Heart left ventricle (tissue), 16 donors: ENCODE measurements around the gene SSU72. TPM values are rescaled to one million over a fixed set of nuclear protein-coding genes. Genes with fewer than 3 reads are reported as not detected.

Experiments used
- ATAC-seq, 4 donors: fragments of 200-7000 bp; cut with Tn5 transposase; one replicate each; pipeline ENCODE4 v1.9.1; 2020 to 2022; ENCODE audit warnings: moderate library complexity in 4 of 4, mild to moderate bottlenecking in 3 of 4, moderate number of reproducible peaks in 1 of 4
- DNase-seq, 5 donors: peaks; one replicate each; pipeline ENCODE4 v3.0.0-alpha.2; 2020
- H3K27ac ChIP-seq, 12 donors: fragments of 200-600 bp; sonication (generic) in 4 of 12; one replicate each; pipeline versions ENCODE4 v1.5.0 to v1.8.0; 2016 to 2022; ENCODE audit warnings: mild to moderate bottlenecking in 2 of 12
- H3K27me3 ChIP-seq, 9 donors: fragments of 200-600 bp; sonication (generic) in 2 of 9; one replicate each; pipeline versions ENCODE4 v1.5.1 to v1.8.0; 2016 to 2022; ENCODE audit warnings: mild to moderate bottlenecking in 3 of 9
- H3K36me3 ChIP-seq, 9 donors: fragments of 200-600 bp; sonication (generic) in 2 of 9; one replicate each; pipeline versions ENCODE4 v1.5.0 to v1.8.0; 2018 to 2022; ENCODE audit warnings: mild to moderate bottlenecking in 2 of 9
- H3K4me1 ChIP-seq, 12 donors: fragments of 200-600 bp; sonication (generic) in 4 of 12; one replicate each; pipeline versions ENCODE4 v1.5.0 to v1.8.0; 2016 to 2022; ENCODE audit warnings: mild to moderate bottlenecking in 3 of 12
- H3K4me3 ChIP-seq, 12 donors: fragments of 200-600 bp; sonication (generic) in 4 of 12; one replicate each; pipeline versions ENCODE4 v1.5.0 to v1.8.0; 2017 to 2022; ENCODE audit warnings: mild to moderate bottlenecking in 9 of 12, moderate library complexity in 4 of 12
- H3K9me3 ChIP-seq, 12 donors: fragments of 200-600 bp; sonication (generic) in 4 of 12; one replicate each; pipeline versions ENCODE4 v1.5.0 to v1.8.0; 2016 to 2022; ENCODE audit warnings: mild to moderate bottlenecking in 1 of 12
- POLR2A ChIP-seq, 2 donors: fragments of 450-650 bp; IDR thresholded peaks; one replicate each; pipeline ENCODE4 v1.6.1; 2017; ENCODE audit warnings: antibody characterized with exemption in 2 of 2, mild to moderate bottlenecking in 2 of 2, moderate library complexity in 2 of 2
- WGBS, 4 donors: extraction: QIAGEN DNeasy Blood & Tissue Kit in 2 of 4; methylation state at CpG; one replicate each; pipeline versions ENCODE4 v1.1.5 to v1.1.7; 2013 to 2018; 5-methylcytosine and 5-hydroxymethylcytosine counted together
- intact Hi-C, 10 donors: fragments of 100-400 bp; cut with DNase I; formaldehyde crosslinking; loops; one replicate each; pipeline versions ENCODE4 v1.11.1 to v1.14.2; 2022
- polyA plus RNA-seq, 2 donors: library from polyadenylated mRNA; stranded (reverse); fragments of 200-250 nt; gene quantifications; one replicate each; pipeline ENCODE4 v1.2.3, GENCODE V29; 2013
- total RNA-seq, 9 donors: library from RNA; depleted of rRNA in 2 of 9; stranded (reverse); fragments of >200 nt in 2 of 9; fragmentation: NEBNext Ultra II Directional in 3 of 9; extraction: Animal tissue kit (Norgen Biotek cat#: 25700) in 3 of 9; gene quantifications; one replicate each; pipeline versions ENCODE4 v1.1.0 to v1.2.4, GENCODE V29; 2016 to 2023
- TF ChIP-seq, protein P1 (sequence below), 12 donors: fragments of 200-600 bp; sonication (generic) in 4 of 12; IDR thresholded peaks; one replicate each; pipeline versions ENCODE4 v1.5.0 to v1.8.0; 2018 to 2022; ENCODE audit warnings: antibody characterized with exemption in 12 of 12, mild to moderate bottlenecking in 5 of 12
- donor health status: ischemic (EF 13 %, LVEDD 7.1; RV severe dilation, severe dysfunction).
- donor health status: healthy with polysubstance abuse.
- donor health status: DM: no; HTN: yes; CAD: no.
- donor health status: DM: no; HTN: no; CAD: no.
- donor health status: ischemic (EF 25% LVEDD 6.9; RV normal size, moderate dysfunction).
- donor health status: ischemic (EF 25% LVEDD 5.7; RV mildly dilated, moderate dysfunction).
- donor health status: healthy.
- donor health status: DM: yes; HTN: yes; CAD: no.
- donor health status: ischemic (EF 35%, LVEDD 5.7; RV mildly dilated, moderate dysfunction).
- donor health status: nonischemic (EF 11% LVEDD 7.7; RV severe dilation, severe dysfunction).
- donor health status: DM: yes; HTN: yes; CAD: no.
- donor health status: PGD.
- donor health status: ischemic (EF 29% LVEDD 5.4; RV normal size, mild dysfunction).
- donor health status: nonischemic (EF 23%, LVEDD 6.1; RV moderate dilation, normal function).

Gene SSU72
- total and polyA plus RNA-seq, 11 donors, result 76.3 to 160 (median 111) TPM

DNA sequence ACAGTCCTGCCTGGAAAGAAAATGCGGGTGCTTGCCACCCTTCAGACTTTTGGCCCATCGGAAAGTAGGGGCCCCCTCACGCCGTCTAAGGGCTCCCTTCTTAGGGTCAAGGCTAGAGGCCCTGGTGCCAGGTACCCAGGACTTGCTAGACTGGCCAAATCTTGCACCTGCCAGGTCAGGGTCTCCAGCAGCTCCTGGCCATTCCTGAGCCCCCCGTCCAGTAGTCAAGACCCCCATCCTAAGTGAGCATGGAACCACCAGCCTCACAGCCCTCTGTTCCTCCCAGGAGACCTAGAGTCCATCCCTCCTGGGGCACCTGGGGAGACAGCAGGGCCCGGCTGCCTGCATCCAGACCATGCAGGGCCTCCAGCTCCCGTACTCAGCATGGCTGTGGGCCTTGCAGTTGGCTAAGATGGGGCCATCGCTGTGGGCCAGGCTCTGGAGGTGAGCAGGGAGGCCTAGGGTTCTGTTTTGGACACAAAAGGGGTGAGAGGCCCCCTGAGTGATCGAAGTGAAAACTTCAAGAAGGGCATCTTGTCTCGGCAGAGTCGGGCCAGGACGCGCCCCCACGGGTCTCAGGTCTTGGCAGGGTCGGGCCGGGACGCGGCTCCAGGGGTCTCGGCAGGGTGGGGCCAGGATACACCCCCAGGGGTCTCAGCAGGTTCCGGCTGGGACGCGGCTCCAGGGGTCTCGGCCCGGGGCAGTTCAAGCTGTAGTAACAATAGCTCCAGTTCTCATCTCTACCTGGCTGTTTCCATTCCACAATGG is 19.4 kb upstream of the SSU72 start:
- DNase-seq, result no peak

DNA sequence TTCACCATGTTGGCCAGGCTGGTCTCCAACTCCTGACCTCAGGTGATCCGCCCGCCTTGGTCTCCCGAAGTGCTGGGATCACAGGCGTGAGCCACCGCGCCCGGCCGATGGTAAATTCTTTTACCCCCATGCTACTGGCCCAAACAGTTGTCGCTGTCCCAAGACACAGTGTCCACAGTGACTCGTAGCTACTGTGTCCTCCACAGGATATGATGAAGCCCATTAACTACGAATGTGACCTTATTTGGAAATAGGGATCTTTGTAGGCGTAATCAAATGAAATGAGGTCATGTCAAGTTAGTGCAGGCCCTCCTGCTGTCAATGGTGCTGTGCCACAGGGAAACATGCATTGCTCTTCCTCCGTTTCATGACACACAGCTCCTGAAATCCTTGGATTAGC is 16.8 kb upstream of the SSU72 start:
- H3K4me3 ChIP-seq, result no peak overlapping the region
- intact Hi-C loops, result no loop called here
- no peaks in the 10 kb centered on the region for H3K9me3 ChIP-seq
- WGBS, 4 donors, result 87 to 95% (median 89%) methylated on average over 12 to 13 of the region's 13 CpGs
- DNase-seq (no peak), ATAC-seq (no peak)
- H3K36me3 ChIP-seq, result no peaks in the 10 kb centered on the region
- H3K27ac ChIP-seq, result no peak overlapping the region
- no peaks in the 10 kb centered on the region for H3K4me1 ChIP-seq
- peaks cover 0 to 24% (median 0%) of the 10 kb centered on the region in 9 donors for H3K27me3 ChIP-seq
- TF ChIP-seq, protein P1, sequence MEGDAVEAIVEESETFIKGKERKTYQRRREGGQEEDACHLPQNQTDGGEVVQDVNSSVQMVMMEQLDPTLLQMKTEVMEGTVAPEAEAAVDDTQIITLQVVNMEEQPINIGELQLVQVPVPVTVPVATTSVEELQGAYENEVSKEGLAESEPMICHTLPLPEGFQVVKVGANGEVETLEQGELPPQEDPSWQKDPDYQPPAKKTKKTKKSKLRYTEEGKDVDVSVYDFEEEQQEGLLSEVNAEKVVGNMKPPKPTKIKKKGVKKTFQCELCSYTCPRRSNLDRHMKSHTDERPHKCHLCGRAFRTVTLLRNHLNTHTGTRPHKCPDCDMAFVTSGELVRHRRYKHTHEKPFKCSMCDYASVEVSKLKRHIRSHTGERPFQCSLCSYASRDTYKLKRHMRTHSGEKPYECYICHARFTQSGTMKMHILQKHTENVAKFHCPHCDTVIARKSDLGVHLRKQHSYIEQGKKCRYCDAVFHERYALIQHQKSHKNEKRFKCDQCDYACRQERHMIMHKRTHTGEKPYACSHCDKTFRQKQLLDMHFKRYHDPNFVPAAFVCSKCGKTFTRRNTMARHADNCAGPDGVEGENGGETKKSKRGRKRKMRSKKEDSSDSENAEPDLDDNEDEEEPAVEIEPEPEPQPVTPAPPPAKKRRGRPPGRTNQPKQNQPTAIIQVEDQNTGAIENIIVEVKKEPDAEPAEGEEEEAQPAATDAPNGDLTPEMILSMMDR (IDR thresholded peaks at IDR 0.05), result no peak
- TF ChIP-seq POLR2A (IDR thresholded peaks at IDR 0.05), result no peak

More for the DNA sequence above, 19.4 kb upstream of the SSU72 start:
- H3K9me3 ChIP-seq, result no peaks in the 10 kb centered on the region
- no peak for ATAC-seq
- WGBS, 4 donors, result 79 to 88% (median 82%) methylated on average over 16 to 24 of the region's 24 CpGs
- intact Hi-C loops, result no loop called here
- H3K4me1 ChIP-seq, result peaks cover 0 to 16% (median 5%) of the 10 kb centered on the region in 12 donors
- H3K36me3 ChIP-seq, result no peaks in the 10 kb centered on the region
- TF ChIP-seq, protein P1 (IDR thresholded peaks at IDR 0.05), result no peak
- TF ChIP-seq POLR2A (IDR thresholded peaks at IDR 0.05), result no peak
- peaks cover 0 to 33% (median 6%) of the 10 kb centered on the region in 9 donors for H3K27me3 ChIP-seq
- H3K27ac ChIP-seq, result no peak overlapping the region
- H3K4me3 ChIP-seq, result no peak overlapping the region

- Histone ChIP-seq H3K4me1 (no peaks in the 10 kb centered on the region), H3K36me3 (no peaks in the 10 kb centered on the region), H3K9me3 (no peaks in the 10 kb centered on the region), H3K27ac (no peak overlapping the region), H3K4me3 (no peak overlapping the region), H3K27me3 (peaks cover 0 to 22% (median under 1%) of the 10 kb centered on the region in 9 donors)
- intact Hi-C loops, result no loop called here
- ATAC-seq, result no peak
- 83 to 87% (median 84%) methylated on average over 21 to 23 of the region's 23 CpGs for WGBS, 4 donors
- TF ChIP-seq POLR2A (IDR thresholded peaks at IDR 0.05), result no peak
- TF ChIP-seq, protein P1 (IDR thresholded peaks at IDR 0.05), result no peak
- no peak for DNase-seq
These were observed 8.8 kb upstream of the SSU72 start for GRCh38 chr1:1583347-1584010.

- intact Hi-C loops, result no loop called here
- ATAC-seq, result no peak
- H3K4me3 ChIP-seq, result no peak overlapping the region
- DNase-seq, result no peak
- no peaks in the 10 kb centered on the region for H3K9me3 ChIP-seq
- TF ChIP-seq POLR2A (IDR thresholded peaks at IDR 0.05), result no peak
- TF ChIP-seq, protein P1 (IDR thresholded peaks at IDR 0.05), result no peak
- H3K4me1 ChIP-seq, result no peaks in the 10 kb centered on the region
- no peaks in the 10 kb centered on the region for H3K36me3 ChIP-seq
- H3K27me3 ChIP-seq, result peaks cover 0 to 19% (median 0%) of the 10 kb centered on the region in 9 donors
- 72 to 81% (median 77%) methylated on average over 9 of the region's 9 CpGs for WGBS, 4 donors
- no peak overlapping the region for H3K27ac ChIP-seq
These were observed 8.1 kb upstream of the SSU72 start for GRCh38 chr1:1582585-1583346.
